Ectodermal cell (in vitro differentiated cells): ENCODE results near the gene SLCO2A1.

ENCODE experiments used
- H3K27ac ChIP-seq: 2 replicates; pipeline ENCODE4 v1.7.0; 2013; ENCODE audit warnings: mild to moderate bottlenecking, low read depth, low read length; ENCODE audit not compliant: insufficient read depth, poor library complexity, severe bottlenecking
- H3K27me3 ChIP-seq: 2 replicates; pipeline ENCODE4 v1.7.0; 2013; ENCODE audit warnings: mild to moderate bottlenecking, low read length; ENCODE audit not compliant: insufficient read depth, control insufficient read depth, poor library complexity, severe bottlenecking
- H3K36me3 ChIP-seq: one replicate; pipeline ENCODE4 v1.7.0; 2013; ENCODE audit warnings: low read length; ENCODE audit not compliant: control insufficient read depth, insufficient read depth
- H3K4me1 ChIP-seq: one replicate; pipeline ENCODE4 v1.7.0; 2013; ENCODE audit warnings: low read length; ENCODE audit not compliant: control insufficient read depth, insufficient read depth
- H3K4me3 ChIP-seq: 2 replicates; pipeline ENCODE4 v1.7.0; 2013; ENCODE audit warnings: low read depth, low read length, control low read depth; ENCODE audit not compliant: insufficient read depth
- H3K9me3 ChIP-seq: 2 replicates; pipeline ENCODE4 v1.7.0; 2013; ENCODE audit warnings: mild to moderate bottlenecking, low read length, moderate library complexity; ENCODE audit not compliant: control insufficient read depth
- WGBS, 2 experiments: methylation state at CpG; one replicate each; pipeline ENCODE4 v1.1.7; 2013; ENCODE audit warnings: missing lambda C conversion rate in 2 of 2; 5-methylcytosine and 5-hydroxymethylcytosine counted together

SLCO2A1 gene

DNA sequence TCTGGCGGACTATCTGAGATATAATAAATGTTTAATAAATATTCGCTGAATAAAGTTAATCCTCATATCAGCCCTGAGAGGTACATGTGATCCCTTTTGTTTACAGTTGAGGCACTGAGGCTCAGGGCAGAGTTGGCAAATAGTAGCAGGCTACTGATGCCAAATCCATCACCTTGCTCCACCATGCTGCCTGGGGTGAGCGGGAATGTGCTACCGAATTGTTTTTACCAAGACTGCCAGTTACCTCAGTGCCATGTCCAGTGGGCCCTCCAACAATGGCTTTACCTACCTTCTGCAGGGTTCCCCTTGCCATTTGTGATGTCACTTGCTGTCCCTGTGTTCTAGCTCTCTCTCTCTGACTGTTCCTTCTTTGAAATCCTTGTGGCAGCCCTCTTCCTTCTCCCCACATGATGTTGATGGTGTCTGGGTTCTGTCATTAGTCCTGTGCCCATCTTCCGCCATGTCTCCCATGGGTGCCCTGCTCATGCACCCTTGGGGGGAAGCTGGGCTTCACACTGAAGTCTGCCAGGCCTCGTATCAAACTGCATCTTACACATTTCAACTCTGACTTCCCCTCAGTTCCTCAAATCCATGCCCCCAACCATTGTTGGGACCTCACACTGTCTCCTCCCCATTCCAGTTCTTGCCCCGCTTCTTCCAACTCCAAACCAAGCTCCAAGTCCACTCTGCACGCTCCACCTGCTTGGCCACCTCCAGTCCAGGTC lies 35.4 kb downstream of the SLCO2A1 start:
- no peak overlapping the region for H3K27ac ChIP-seq
- no peaks in the 10 kb centered on the region for H3K36me3 ChIP-seq
- no peaks in the 10 kb centered on the region for H3K9me3 ChIP-seq
- 94 to 95% methylated on average over 7 of the region's 8 CpGs for WGBS, 2 experiments
- H3K27me3 ChIP-seq = peaks cover 36% of the 10 kb centered on the region
- no peak overlapping the region for H3K4me3 ChIP-seq
- peaks cover 8% of the 10 kb centered on the region for H3K4me1 ChIP-seq

DNA sequence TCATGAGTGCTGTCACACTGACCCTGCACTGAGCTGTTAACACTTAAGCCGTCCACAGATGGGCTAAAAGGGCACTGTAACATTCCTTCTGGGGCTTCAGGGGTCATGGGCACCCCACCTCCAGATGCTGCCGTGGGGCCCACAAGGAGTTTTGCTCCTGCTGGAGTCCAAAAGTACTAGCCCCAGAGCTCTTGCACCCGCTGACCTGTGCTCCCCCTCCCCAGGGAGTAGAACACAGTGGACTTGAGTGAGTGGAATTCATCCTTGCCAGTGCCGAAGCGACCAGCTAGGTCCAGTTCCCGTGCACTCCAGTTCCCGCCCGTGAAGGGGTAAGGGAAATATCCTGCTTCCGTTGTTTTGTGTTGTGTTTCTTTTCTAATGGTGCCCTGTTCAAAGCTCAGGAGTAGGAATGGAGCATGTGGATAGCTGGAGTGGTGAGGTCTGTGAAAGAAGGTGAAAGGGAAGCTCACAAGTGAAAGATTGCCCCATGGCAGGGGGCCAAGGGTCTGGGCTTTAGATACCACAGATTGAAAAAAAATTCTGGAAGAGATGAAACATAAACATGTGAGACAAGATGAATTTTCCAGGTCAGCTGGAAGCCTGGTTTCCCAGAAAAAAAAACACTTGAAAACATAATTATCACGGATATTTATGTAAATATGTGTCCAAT lies 36.6 kb downstream of the SLCO2A1 start:
- Histone ChIP-seq H3K4me3 (no peak overlapping the region), H3K27me3 (peaks cover 36% of the 10 kb centered on the region), H3K9me3 (no peaks in the 10 kb centered on the region), H3K27ac (no peak overlapping the region), H3K4me1 (peaks cover 8% of the 10 kb centered on the region), H3K36me3 (no peaks in the 10 kb centered on the region)
- 95 to 96% methylated on average over 9 to 10 of the region's 10 CpGs for WGBS, 2 experiments

DNA sequence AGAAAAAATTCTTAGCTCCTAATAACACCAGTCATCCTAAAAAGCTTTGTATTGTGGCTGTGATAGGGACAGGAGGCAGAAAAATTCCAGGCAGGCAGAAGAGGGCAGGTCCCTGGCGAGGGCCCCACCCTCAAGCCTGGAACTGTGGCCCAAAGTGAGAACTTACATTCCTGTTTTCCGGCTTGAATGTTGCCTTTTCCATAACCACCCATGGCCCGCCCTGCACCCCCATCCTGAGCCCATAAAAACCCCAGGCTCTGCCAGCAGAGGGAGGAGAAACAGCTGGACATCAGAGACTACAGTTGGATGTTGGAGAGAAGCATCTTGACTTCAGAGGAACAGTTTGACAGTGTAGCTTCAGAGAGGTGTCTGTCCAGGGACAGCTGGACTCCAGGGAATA lies 37.3 kb downstream of the SLCO2A1 start:
- no peaks in the 10 kb centered on the region for H3K9me3 ChIP-seq
- no peaks in the 10 kb centered on the region for H3K36me3 ChIP-seq
- peaks cover 32% of the 10 kb centered on the region for H3K27me3 ChIP-seq
- no peak overlapping the region for H3K27ac ChIP-seq
- WGBS, 2 experiments = 86 to 91% methylated on average over 3 of the region's 3 CpGs
- H3K4me3 ChIP-seq = no peak overlapping the region
- peaks cover 8% of the 10 kb centered on the region for H3K4me1 ChIP-seq

DNA sequence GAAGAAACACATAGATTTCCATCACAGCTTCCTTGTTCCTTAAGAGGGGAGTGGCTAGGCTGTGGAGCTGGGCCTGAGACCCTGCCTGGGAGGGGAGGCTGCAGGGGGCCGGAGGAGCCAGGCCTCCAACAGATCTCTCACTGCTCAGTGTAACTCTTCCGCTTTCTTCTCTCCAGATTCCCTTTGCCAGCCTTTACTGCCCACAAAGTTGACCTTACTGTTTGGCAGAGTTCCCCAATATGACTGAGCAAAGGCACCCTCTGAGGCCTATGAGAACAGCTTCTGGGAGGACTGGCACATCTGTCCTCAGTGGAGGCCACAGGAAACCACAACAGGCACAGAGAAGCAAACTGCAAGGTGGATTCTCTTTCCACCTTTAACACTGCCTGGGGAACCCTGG lies 38.1 kb downstream of the SLCO2A1 start:
- peaks cover 25% of the 10 kb centered on the region for H3K27me3 ChIP-seq
- no peak overlapping the region for H3K27ac ChIP-seq
- no peaks in the 10 kb centered on the region for H3K9me3 ChIP-seq
- H3K36me3 ChIP-seq = no peaks in the 10 kb centered on the region
- H3K4me1 ChIP-seq = peaks cover 8% of the 10 kb centered on the region
- no peak overlapping the region for H3K4me3 ChIP-seq
- WGBS, 2 experiments = 79 to 89% methylated on average over 2 of the region's 2 CpGs

DNA sequence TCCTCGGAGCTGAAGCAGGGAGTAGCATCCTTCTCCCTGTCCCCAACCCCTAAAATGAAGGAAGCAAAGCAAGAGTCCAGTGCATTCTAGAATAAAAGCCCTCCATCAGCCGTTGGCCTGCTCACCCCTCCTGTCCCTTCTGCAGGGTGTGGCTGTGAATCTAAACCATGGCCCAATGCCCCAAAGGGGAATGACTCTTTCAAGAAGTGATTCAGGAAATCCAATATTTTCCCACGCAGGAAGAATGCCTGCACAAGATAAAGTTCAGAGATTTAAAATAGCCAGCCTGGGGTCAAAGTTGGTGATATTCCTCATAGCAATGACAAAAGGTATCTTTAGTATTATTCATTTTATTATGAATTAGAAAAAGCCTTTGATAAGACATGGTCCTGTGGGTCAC lies 38.5 kb downstream of the SLCO2A1 start:
- Histone ChIP-seq H3K27ac (no peak overlapping the region), H3K36me3 (no peaks in the 10 kb centered on the region), H3K27me3 (peaks cover 21% of the 10 kb centered on the region), H3K9me3 (no peaks in the 10 kb centered on the region), H3K4me1 (peaks cover 5% of the 10 kb centered on the region), H3K4me3 (no peak overlapping the region)
- WGBS, 2 experiments = 81 to 83% methylated on average over 3 of the region's 3 CpGs

DNA sequence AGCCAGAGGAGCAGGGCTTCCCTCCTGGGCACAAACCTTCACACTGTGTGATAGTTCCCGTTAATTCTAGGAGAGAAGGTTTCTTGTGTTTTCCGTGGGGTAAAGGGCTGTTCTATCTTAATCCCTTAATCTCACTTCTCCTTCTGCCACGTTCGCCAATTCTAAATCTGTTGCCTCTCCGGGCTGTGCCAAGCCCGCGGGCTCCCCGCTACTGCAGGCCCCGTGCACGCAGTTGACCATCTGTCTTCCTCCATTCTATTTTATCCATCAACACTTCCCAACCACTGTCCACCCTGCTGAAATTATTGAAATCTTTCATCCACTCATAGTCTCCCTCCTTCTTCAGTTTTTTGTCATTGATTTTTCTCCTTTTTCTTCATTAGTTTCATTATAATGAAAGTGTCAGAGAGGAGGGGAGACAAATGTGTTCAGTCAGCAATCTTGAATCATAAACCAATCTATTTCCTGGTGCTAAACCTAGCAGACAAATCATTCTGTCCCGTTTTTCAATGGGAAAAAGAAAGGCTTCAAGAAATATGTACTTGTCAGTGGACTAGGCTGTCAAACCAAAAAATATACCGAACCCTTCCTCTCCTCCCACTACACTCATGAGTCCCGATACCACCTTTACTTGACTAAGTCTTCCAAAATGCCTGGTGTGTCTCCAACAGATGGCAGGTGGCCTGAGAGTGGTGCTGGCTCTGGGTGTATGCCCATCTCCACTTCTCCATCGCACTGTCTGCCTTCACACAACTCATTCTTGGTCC lies 39.6 kb downstream of the SLCO2A1 start:
- H3K27ac ChIP-seq = no peak overlapping the region
- H3K27me3 ChIP-seq = peaks cover 11% of the 10 kb centered on the region
- H3K36me3 ChIP-seq = no peaks in the 10 kb centered on the region
- no peaks in the 10 kb centered on the region for H3K4me1 ChIP-seq
- no peaks in the 10 kb centered on the region for H3K9me3 ChIP-seq
- H3K4me3 ChIP-seq = no peak overlapping the region
- 89 to 93% methylated on average over 14 of the region's 14 CpGs for WGBS, 2 experiments

DNA sequence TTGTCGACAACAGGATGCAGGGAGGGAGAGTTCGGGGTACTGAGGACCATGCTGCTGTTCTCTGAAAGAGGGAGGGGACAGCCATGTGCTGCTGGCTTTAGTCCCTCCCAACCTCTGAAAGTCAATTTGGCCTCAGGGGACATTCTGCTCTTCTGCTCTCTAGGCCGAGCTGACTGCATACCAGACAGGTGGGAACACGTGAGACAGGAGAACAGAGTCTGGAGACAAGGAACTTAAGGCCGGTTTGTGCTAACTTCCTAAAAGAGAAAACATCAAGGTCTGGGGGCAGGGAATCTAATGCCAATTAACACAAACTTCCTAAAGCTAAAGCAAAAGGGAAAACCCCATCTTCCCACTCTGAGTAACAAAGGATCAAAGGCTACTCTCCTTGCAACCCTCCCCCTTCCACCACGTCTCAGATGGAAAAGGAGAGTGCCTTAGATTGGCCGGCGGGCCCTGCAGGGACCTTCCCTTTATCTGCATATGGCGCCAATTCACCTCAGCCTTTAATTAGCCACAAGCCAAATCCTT lies 41.0 kb downstream of the SLCO2A1 start:
- no peak overlapping the region for H3K27ac ChIP-seq
- WGBS, 2 experiments = 19 to 20% methylated on average over 9 of the region's 9 CpGs

DNA sequence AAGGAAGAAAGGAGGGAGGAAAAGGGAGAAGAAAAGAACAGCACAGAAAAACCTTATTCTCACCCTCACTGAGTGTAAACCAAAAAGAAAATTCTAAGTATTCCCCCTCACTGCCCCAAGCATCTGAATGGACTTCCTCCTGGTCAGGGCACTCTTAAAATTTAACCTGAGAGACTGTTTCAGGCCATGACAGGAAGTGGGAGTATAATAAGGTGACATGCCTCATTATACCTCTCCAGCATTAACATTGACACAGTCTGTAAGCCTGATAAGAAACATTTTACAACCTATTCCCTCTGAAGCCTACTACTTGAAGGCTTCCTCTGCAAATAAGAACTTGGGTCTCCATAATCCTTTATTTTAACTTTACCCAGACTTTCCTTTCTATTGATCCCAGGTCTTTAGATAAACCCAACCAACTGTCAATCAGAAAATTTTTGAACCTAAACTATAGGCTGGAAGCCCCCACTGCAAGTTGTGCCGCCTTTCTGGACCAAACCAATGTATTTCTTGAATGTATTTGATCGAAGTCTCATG lies 41.7 kb downstream of the SLCO2A1 start:
- Histone ChIP-seq H3K9me3 (no peaks in the 10 kb centered on the region), H3K27ac (no peak overlapping the region), H3K4me3 (no peak overlapping the region), H3K4me1 (no peaks in the 10 kb centered on the region), H3K27me3 (no peaks in the 10 kb centered on the region), H3K36me3 (no peaks in the 10 kb centered on the region)
- 95 to 96% methylated on average over 2 of the region's 2 CpGs for WGBS, 2 experiments

More for the DNA sequence above, 41.0 kb downstream of the SLCO2A1 start:
- Histone ChIP-seq H3K4me1 (no peaks in the 10 kb centered on the region), H3K36me3 (no peaks in the 10 kb centered on the region), H3K4me3 (no peak overlapping the region), H3K27me3 (no peaks in the 10 kb centered on the region), H3K9me3 (no peaks in the 10 kb centered on the region)

DNA sequence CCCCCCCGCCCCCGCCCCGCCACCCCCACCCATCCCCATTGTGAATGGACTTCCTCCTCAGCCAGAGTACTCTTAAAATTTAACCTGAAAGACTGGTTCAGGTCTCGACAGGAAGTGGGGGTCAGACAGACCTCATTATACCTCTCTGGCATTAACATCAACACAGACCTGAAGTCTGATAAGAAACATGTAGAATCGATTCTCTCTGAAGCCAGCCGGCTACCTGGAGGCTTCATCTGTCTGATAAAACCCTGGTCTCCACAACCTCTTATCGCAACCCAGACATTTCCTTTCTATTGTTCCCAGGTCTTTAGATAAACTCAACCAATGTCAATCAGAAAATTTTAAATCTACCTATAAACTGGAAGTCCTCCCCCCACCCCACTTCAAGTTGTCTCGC lies 42.6 kb downstream of the SLCO2A1 start:
- no peaks in the 10 kb centered on the region for H3K27me3 ChIP-seq
- no peaks in the 10 kb centered on the region for H3K36me3 ChIP-seq
- H3K9me3 ChIP-seq = no peaks in the 10 kb centered on the region
- no peak overlapping the region for H3K27ac ChIP-seq
- no peak overlapping the region for H3K4me3 ChIP-seq
- H3K4me1 ChIP-seq = no peaks in the 10 kb centered on the region
- WGBS, 2 experiments = 93% methylated on average over 5 of the region's 8 CpGs

DNA sequence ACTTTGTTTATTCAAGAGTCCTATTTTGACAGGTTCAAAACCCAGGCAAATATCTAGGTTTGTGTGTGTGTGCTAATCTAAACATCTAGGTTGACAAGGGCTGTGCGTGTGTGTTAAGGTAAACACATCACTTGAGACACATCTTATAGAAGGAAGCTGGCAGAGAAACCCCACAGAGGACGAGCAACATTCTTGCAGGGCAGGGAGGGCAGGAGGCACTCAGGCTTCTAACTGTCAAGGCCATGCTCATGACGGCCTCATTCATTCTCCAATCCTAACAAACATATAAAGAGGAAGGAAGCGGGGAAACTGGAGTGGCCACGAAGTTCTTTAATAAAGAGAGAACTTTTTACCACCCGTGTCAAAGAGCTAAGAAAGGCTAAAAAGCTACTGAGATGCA lies 43.4 kb downstream of the SLCO2A1 start:
- H3K27ac ChIP-seq = no peak overlapping the region
- no peaks in the 10 kb centered on the region for H3K9me3 ChIP-seq
- 82 to 83% methylated on average over 6 of the region's 6 CpGs for WGBS, 2 experiments
- H3K27me3 ChIP-seq = no peaks in the 10 kb centered on the region
- no peak overlapping the region for H3K4me3 ChIP-seq
- H3K4me1 ChIP-seq = no peaks in the 10 kb centered on the region
- H3K36me3 ChIP-seq = no peaks in the 10 kb centered on the region
